ENCODE data around the gene GLB1L2.
"Not testable (repeated sequence)": the region's sequence is repeated elsewhere in the genome, so short reads cannot be mapped to it uniquely, and the experiment has no call there.

Gene GLB1L2

DNA sequence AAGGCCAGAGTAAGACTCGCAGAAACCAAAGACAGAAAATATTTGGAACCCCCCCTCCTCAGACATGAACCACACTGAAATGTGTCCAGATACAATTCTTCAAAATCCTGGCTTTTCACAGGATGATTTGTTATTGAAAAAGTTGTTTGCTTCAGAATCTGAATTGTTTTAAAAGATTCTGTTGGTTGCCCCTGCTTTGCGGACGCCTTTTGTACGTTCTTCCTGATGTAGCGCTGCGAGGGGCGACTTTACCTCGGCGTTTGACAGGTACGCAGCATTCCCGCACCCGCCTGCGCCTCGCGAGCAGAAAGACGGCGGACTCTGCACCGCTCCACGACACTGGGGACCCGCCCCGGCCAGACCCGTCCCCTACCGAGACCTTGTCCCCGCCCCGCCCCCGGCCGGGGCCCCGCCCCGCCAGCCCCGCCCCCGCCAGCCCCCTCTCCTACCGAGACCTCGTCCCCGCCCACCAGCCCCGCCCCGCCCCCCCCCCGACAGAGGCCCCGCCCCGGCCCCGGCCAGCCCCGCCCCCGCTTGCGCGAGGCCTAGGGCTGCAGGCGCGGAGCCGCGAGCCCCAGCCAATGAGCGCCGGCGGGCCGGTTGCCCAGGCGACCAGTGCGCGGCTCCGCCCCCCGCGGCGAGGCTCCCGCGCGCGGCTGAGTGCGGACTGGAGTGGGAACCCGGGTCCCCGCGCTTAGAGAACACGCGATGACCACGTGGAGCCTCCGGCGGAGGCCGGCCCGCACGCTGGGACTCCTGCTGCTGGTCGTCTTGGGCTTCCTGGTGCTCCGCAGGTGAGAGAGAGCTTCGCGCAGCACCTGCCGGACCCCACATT lies at the start of gene GLB1L2:
Gene GLB1L2, plus strand, starts transcription at position 635 of the 835 bp plus-strand sequence. Its CDS starts 74 bp downstream, at position 709.
- DNase-seq = no peak

DNA sequence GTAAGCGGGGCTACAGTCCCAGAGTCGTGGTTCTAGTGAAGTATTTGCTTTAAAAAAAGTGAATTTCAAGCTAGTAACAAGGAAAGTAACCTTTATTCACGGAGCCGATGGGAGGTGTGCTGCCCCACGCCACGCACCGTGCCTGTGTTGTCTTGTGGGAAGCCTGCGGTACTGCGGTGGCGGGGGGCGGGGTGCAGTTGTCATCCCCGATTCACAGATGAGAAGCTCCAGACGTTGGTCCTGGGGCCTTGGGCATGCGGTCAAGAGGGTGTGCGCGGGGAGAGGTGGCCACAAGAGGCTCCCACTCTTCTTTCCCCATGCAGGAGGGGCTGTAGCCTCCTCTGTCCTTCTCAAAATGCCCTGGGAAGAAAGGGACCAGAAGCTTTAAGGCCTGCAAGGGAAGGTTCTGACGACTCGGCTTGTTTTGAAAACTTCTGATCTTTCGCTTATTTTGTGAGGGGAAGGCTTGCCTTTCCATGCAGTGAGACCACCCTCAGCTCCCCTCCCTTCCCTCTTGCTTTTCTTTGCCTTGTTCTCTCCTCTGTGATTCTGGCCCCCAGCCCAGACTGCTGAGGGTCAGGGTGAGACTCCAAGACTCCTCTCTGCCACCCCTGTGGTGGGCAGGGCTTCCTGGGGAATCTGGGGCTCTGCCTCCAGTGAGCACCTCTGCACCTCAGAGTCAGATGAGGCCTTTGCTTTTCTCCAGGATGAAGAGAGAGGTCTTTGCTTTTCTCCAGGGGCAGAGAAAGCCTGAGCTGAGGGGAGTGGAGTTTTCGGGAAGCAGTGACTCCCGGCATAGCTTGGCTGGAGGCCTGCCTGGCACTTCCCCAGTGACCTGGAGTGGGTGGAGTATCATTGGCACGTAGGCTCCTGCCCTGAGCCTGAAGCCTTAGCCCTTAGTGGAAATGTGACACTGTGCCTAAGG lies 49.4 kb upstream of the GLB1L2 start:
- DNase-seq = no peak

DNA sequence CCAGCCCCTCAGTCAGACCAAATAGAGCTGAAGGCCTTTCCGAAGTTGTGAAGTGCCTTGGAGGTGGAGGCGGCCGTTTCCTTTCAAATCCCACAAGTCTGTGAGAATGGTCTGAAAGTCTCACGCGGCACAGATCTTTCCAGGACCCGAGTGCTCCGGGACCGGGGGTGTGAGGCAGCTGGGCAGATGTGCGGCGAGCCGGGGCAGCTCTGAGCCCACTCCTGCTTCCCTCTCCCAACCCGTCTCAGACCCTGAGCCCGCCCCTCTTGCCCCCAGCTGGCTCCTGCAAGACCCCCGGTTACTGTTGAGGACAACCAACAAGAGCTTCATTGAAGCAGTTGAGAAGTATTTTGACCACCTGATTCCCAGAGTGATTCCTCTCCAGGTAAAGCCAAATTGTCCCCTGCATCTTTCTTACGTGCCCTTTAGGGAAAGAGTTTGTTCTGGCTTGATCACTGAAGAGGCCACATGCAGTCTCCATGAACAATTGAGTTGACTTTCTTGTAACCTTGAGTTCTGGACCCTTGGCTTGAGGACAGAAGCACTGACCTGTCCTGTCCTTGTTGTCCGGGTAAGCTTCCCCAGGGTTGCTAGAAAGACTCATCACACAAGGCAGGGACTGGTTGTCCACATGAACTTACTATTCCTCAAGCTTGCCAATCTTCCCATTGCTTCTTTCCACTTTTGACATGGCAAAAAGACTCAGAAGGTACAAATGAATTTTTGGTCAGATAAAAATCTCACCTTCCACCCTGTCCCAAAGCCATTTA lies 48.1 kb upstream of the GLB1L2 start:
- DNase-seq = no peak

GRCh38 chr11:134284349-134284748 lies 47.4 kb upstream of the GLB1L2 start:
- DNase-seq = not testable (repeated sequence)

- no peak for DNase-seq
Observed at GRCh38 chr11:134287561-134287960, 44.2 kb upstream of the GLB1L2 start.

DNA sequence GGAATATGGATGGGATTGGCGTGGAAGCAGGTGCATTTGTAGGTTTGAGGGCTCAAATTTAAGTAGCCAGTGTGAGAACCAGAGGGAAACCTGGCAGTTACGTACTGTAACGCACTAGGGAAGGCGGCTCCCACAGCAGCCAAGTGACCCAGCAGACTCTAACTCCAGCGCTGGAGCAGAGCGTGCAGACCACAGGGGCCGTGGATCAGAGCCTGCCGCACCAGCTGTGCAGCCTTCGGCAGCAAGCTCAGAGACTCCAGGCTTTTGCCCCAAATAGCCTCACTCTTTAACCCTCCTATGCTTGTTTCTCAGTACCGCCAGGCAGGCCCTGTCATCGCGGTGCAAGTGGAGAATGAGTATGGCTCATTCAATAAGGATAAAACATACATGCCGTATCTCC lies 43.3 kb upstream of the GLB1L2 start:
- no peak for DNase-seq

GRCh38 chr11:134289167-134289566 lies 42.6 kb upstream of the GLB1L2 start:
- DNase-seq = no peak

DNA sequence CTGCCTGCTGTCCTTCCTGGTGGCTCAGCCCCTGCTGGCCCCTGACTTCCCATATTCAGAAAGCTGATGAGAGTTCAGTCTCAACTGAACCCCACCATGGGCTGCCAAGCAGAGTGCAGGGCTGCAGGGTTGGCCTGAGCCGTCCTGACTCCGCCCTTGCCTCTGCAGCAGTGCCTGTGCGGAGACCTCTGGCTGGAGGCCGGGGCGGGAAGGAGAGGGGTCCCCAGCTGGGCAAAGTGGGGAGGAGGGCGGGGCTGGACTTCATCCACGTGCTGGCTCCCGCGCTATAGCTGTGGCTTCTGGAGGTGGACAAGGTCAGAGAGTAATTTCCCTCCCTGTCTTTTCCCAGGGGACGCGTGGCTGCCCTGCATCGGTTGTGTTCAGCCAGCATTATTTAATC lies 42.0 kb upstream of the GLB1L2 start:
- DNase-seq = no peak

- DNase-seq = no peak
Observed at GRCh38 chr11:134290646-134291045, 41.1 kb upstream of the GLB1L2 start.

GRCh38 chr11:134291196-134291595 lies 40.6 kb upstream of the GLB1L2 start:
- DNase-seq = no peak

- no peak for DNase-seq
Observed at GRCh38 chr11:134292661-134293060, 39.1 kb upstream of the GLB1L2 start.

DNA sequence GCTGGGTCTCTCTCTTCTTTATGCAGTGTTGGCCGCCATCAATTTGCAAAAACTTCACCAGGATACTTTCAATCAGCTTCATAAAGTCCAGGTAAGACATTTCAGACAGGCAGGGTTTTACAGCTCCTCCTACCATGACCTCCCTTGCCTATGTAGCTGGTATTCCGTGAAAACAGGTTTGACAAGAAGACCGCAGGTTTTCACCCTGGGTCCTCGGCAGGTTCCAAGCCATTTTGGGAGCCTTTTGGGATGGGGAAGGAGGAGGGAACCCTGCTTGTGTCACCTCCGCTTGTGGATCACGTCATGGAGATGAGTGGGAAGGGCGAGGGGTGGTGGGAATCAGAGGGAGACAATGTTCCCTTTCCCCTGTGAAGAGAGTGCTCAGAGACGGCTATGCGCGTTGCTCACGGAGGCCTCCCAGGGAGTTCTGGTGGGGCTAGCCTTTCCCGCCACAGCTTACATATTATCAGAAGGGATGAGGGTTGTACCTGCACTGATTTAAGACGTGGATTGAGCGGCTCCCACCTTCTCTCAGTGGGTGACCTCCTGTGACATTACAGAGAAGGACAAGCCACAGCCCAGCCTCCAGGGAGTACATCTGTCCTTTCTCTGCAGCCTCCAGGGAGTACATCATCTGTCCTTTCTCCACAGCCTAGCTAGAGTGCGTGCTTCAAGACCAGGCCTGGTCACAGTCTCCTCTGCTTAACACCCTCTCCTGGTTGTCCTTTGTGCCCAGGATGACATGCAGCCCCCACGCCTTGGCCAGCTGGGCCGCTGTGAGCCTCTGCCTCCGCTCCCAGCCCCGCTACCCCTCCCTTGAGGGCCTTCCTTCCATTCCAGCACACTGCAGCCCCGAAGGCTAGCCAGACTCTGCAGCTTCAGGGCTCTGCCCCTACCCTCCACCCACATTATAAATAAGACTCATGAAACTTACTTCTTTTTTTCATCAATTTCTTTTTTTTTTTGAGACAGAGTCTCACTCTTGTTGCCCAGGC lies 38.4 kb upstream of the GLB1L2 start:
- DNase-seq = no peak

DNA sequence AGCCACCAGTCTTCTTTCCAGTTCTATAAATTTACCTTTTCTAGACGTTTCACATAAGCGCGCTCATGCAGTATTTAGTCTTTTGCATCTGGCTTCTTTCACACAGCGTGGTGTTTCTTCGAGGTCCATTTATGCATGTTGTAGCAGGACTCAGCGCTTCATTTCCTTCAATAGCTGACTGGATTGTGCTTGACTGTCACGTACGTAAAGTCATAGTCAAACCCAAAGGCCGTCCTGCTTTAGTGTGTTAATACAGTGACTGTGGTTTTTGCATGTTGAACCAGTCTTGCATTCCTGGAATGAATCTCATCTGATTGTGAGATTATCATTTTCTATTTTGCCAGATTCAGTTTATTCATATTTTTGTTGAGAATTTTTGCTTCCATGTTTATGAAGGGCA lies 37.1 kb upstream of the GLB1L2 start:
- DNase-seq = no peak

DNA sequence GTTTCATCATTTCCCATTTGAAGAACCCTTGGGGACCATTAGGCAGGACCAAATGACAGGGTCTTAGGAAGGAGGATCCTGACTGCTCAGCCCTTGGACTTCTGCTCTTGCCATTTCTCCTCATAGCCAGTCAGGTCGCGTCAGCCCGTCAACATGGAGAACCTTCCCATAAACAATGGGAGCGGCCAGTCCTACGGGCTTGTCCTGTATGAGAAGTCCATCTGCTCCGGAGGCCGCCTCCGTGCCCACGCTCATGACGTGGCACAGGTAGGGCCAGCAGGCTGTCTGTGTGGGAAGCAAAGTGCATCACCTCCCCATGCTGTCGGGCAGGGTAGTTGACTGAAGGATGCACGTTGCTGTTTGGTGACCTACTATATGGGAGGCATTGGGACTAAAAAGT lies 19.6 kb upstream of the GLB1L2 start:
- DNase-seq = no peak

- no peak for DNase-seq
Observed at GRCh38 chr11:134312807-134313206, 19.0 kb upstream of the GLB1L2 start.

DNA sequence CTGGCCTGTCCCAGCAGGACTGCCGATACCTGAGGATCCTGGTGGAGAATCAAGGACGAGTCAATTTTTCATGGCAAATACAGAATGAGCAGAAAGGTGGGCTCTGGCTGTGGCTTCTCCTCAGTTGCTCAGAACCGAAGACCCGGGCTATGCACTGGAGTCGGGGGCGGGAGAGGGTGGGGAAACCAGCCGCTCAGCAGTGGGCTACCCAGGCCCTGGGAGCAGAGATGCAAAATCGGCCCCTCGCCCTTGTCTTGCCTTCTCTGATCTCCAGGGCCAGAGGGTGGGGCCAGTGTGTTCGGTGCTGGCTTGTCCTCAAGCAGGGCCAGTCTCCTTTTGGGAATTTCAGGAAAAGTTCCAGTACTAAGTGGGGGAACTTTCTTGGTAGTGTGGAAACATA lies 18.4 kb upstream of the GLB1L2 start:
- DNase-seq = no peak

DNA sequence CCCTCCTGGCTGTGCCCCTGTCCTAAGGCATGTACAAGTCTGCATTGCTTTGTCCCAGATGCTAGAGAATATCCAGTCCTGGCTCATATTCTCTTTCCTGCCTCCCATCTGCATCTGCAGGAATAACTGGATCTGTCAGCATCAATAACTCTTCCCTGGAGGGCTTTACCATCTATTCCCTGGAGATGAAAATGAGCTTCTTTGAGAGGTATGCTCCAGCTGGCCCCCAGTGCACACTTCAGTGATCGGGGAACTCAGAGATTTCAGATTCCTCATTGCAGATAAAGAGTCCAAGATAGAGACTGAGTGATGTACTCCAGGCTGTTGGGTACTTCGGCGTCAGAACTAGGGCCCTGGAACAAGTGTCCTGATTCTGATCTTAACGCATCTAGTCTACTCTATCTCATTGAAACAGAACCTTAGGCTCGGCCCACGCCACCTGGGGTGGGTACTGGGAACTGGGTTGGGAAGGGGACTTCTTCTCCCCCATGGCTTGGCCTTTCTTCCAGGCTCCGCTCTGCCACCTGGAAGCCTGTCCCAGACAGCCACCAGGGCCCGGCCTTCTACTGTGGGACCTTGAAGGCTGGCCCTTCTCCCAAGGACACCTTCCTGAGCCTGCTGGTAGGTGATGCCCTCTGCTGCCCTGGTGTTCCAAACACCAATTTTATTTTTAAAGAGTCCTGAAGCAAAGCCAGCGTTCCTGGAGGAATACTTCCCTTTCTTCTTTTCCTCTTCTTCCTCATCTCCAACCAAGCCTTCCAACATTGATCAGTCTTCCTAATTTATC lies 17.8 kb upstream of the GLB1L2 start:
- DNase-seq = no peak

DNA sequence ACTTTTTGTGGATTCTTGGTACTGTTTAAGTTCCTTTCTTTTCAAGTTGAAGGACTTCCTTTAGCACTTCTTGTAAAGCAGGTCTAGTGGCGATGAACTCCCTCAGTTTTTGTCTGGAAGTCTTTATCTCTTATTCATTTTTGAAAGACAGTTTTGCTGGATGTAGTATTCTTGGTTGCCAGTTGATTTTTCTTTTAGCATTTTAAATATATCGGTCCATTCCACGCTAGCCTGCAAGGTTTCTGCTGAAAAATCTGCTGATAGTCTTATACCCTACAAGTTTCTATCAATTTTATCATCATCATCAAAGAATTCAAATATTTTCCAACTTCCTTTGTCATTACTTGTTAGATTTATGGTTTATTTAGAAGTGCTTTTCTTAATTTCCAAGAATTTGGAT lies 14.7 kb upstream of the GLB1L2 start:
- no peak for DNase-seq

DNA sequence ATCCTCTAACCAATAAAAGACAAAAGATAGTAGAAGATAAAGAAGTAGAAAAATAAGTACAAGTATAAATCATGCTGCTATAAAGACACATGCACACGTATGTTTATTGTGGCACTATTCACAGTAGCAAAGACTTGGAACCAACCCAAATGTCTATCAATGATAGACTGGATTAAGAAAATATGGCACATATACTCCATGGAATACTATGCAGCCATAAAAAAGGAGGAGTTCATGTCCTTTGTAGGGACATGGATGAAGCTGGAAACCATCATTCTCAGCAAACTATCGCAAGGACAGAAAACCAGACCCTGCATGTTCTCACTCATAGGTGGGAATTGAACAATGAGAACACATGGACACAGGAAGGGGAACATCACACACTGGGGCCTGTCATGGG lies 10.4 kb upstream of the GLB1L2 start:
- DNase-seq = not testable (repeated sequence)

GRCh38 chr11:134322553-134322952 lies 9.2 kb upstream of the GLB1L2 start:
- DNase-seq = no peak

GRCh38 chr11:134328433-134328832 lies 3.4 kb upstream of the GLB1L2 start:
- DNase-seq = no peak

Data from Kasumi-1 (cell line).